Measurements from ENCODE around the gene DENND4A. TPM values are rescaled to one million over a fixed set of nuclear protein-coding genes. Genes with fewer than 3 reads are reported as not detected.

The DENND4A gene
- total RNA-seq, 1 experiment from 2014 or later = 14.4 TPM

GRCh38 chr15:65835447-65835846 lies 43.4 kb upstream of the DENND4A start:
- DNase-seq (ENCODE audit: low read depth, low spot score) (no peak), ATAC-seq (no peak)
- TF ChIP-seq SIN3A (IDR thresholded peaks at IDR 0.05; ENCODE audit: borderline replicate concordance, insufficient read depth, low read depth, low read length) (no peak), POLR2AphosphoS5 (IDR thresholded peaks at IDR 0.05; ENCODE audit: low read depth, low read length) (no peak), TCF7L2 (IDR thresholded peaks at IDR 0.05; ENCODE audit: low read depth, low read length) (no peak), REST (IDR thresholded peaks at IDR 0.05; ENCODE audit: insufficient read depth in 1 of 2, low read depth in 2 of 2, low read length in 1 of 2) (no peak), CTCF (IDR thresholded peaks at IDR 0.05) (no peak)
- ChIA-PET CTCF (interaction anchor here (1.7 kb wide), 1 partner anchor 10 kb away, joined by 7 read pairs; no protein-coding TSS in a partner anchor), POLR2A (no interaction called here)
- Histone ChIP-seq H3K4me1 (ENCODE audit: control insufficient read depth, insufficient read depth, low read length) (peaks cover 19% of the 10 kb centered on the region), H3K9me3 (ENCODE audit: control insufficient read depth, insufficient read depth, low read depth, low read length) (no peaks in the 10 kb centered on the region), H3K27me3 (ENCODE audit: control insufficient read depth, insufficient read depth, low read length) (no peaks in the 10 kb centered on the region), H3K4me3 (ENCODE audit: low read depth in 2 of 2, low read length in 2 of 2) (no peak overlapping the region), H3K36me3 (ENCODE audit: control insufficient read depth, insufficient read depth, low read length) (no peaks in the 10 kb centered on the region), H3K27ac (ENCODE audit: low read length) (no peak overlapping the region)
- BruUV-seq (replicated peaks) = no TSS peak
- intact Hi-C loops (cut with micrococcal nuclease; ENCODE audit: unreplicated experiment) (no loop called here), in situ Hi-C loops (cut with HindIII; ENCODE audit: low pct_unique_long_range_greater_than_20kb, low sequenced_read_pairs) (no loop called here)

GRCh38 chr15:65834603-65835282 lies 42.6 kb upstream of the DENND4A start:
- DNase-seq (ENCODE audit: low read depth, low spot score) (no peak), ATAC-seq (no peak)
- TF ChIP-seq TCF7L2 (IDR thresholded peaks at IDR 0.05; ENCODE audit: low read depth, low read length) (no peak), POLR2AphosphoS5 (IDR thresholded peaks at IDR 0.05; ENCODE audit: low read depth, low read length) (no peak), REST (IDR thresholded peaks at IDR 0.05; ENCODE audit: insufficient read depth in 1 of 2, low read depth in 2 of 2, low read length in 1 of 2) (no peak), SIN3A (IDR thresholded peaks at IDR 0.05; ENCODE audit: borderline replicate concordance, insufficient read depth, low read depth, low read length) (no peak), CTCF (IDR thresholded peaks at IDR 0.05) (no peak)
- Histone ChIP-seq H3K9me3 (ENCODE audit: control insufficient read depth, insufficient read depth, low read depth, low read length) (no peaks in the 10 kb centered on the region), H3K4me1 (ENCODE audit: control insufficient read depth, insufficient read depth, low read length) (peaks cover 19% of the 10 kb centered on the region), H3K27me3 (ENCODE audit: control insufficient read depth, insufficient read depth, low read length) (no peaks in the 10 kb centered on the region), H3K36me3 (ENCODE audit: control insufficient read depth, insufficient read depth, low read length) (no peaks in the 10 kb centered on the region), H3K27ac (ENCODE audit: low read length) (no peak overlapping the region), H3K4me3 (ENCODE audit: low read depth in 2 of 2, low read length in 2 of 2) (no peak overlapping the region)
- ChIA-PET POLR2A (interaction anchor here (0.6 kb wide), 1 partner anchor 1024 kb away, joined by 4 read pairs; no protein-coding TSS in a partner anchor), CTCF (no interaction called here)
- intact Hi-C loops (cut with micrococcal nuclease; ENCODE audit: unreplicated experiment) = no loop called here
- in situ Hi-C loops (cut with HindIII; ENCODE audit: low pct_unique_long_range_greater_than_20kb, low sequenced_read_pairs) = no loop called here
- no TSS peak for BruUV-seq (replicated peaks)

Measured in Panc1 (cell line).